WERI-Rb-1 (cell line): ENCODE measurements around the gene TMA7B.
A peak's percentile ranks its signal among the peaks of the same experiment; 100 is the strongest.

Experiments used
- DNase-seq: peaks from one replicate; pipeline ENCODE4 v3.0.0-alpha.2; 2020
- H3K27ac ChIP-seq: fragments of 250-450 bp; sonication (Bioruptor Pico); 2 replicates; pipeline ENCODE4 v1.5.1; 2020; ENCODE audit warnings: mild to moderate bottlenecking, moderate library complexity
- H3K27me3 ChIP-seq: fragments of 250-450 bp; sonication (Bioruptor Pico); 2 replicates; pipeline ENCODE4 v1.5.1; 2021; ENCODE audit warnings: mild to moderate bottlenecking, low read depth, moderate library complexity; ENCODE audit not compliant: insufficient read depth, severe bottlenecking
- H3K36me3 ChIP-seq: fragments of 250-450 bp; sonication (Bioruptor Pico); 2 replicates; pipeline ENCODE4 v1.5.1; 2020; ENCODE audit warnings: mild to moderate bottlenecking, moderate library complexity
- H3K4me3 ChIP-seq: 2 replicates; pipeline ENCODE4 v1.5.1; 2011; ENCODE audit warnings: low read depth, mild to moderate bottlenecking, control low read depth, low read length
- H3K9me3 ChIP-seq: fragments of 250-450 bp; sonication (Bioruptor Pico); 2 replicates; pipeline ENCODE4 v1.5.1; 2021; ENCODE audit warnings: mild to moderate bottlenecking, moderate library complexity; ENCODE audit not compliant: severe bottlenecking
- TF ChIP-seq, protein P1 (sequence below): IDR thresholded peaks from 2 replicates; pipeline ENCODE4 v1.5.1; 2011; ENCODE audit warnings: low read depth, mild to moderate bottlenecking, control low read depth, inconsistent platforms, low read length

Gene TMA7B

DNA sequence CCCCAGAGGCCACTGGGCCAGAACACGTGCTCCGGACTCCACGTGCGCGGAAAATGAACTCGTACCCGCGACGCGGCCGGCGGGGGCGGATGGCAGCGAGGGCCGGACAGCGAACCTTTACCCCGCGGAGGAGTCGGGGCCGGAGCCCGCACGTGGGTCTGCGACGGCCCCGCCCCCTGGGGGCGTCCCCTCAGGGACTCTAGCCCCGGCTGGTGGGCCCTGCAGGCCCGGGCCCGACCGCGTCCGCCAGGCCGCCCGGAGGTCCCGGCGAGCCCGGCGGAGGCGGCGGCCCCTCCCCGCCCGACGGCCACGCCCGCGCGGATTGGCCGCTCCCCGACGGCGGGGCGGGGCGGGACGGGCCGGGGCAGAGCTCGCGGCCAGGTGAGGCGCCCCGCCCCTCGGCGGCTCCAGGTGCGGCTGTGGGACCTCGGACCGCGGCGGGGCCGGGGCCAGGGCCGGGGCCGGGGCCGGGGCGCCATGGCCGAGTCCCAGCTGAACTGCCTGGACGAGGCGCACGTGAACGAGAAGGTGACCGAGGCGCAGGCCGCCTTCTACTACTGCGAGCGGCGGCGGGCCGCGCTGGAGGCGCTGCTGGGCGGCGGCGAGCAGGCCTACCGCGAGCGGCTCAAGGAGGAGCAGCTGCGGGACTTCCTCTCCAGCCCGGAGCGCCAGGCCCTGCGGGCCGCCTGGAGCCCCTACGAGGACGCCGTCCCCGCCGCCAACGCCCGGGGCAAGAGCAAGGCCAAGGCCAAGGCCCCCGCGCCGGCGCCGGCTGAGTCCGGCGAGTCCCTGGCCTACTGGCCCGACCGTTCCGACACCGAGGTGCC is 34.6 kb downstream of the TMA7B start, which contains the start of gene FAM83F:
TSS of gene FAM83F (plus strand) at position 389 of the 827 bp plus-strand sequence. CDS start at position 478, 89 bp downstream.
- H3K4me3 ChIP-seq: no peak within 1 kb of the TSS
- DNase-seq: no peak
- no peaks in the 10 kb centered on the region for H3K9me3 ChIP-seq
- H3K27me3 ChIP-seq: no peaks in the 10 kb centered on the region
- H3K27ac ChIP-seq: peak within 1 kb of the TSS; percentile 88
- no peaks in the 10 kb centered on the region for H3K36me3 ChIP-seq
- TF ChIP-seq, protein P1, sequence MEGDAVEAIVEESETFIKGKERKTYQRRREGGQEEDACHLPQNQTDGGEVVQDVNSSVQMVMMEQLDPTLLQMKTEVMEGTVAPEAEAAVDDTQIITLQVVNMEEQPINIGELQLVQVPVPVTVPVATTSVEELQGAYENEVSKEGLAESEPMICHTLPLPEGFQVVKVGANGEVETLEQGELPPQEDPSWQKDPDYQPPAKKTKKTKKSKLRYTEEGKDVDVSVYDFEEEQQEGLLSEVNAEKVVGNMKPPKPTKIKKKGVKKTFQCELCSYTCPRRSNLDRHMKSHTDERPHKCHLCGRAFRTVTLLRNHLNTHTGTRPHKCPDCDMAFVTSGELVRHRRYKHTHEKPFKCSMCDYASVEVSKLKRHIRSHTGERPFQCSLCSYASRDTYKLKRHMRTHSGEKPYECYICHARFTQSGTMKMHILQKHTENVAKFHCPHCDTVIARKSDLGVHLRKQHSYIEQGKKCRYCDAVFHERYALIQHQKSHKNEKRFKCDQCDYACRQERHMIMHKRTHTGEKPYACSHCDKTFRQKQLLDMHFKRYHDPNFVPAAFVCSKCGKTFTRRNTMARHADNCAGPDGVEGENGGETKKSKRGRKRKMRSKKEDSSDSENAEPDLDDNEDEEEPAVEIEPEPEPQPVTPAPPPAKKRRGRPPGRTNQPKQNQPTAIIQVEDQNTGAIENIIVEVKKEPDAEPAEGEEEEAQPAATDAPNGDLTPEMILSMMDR: no peak

DNA sequence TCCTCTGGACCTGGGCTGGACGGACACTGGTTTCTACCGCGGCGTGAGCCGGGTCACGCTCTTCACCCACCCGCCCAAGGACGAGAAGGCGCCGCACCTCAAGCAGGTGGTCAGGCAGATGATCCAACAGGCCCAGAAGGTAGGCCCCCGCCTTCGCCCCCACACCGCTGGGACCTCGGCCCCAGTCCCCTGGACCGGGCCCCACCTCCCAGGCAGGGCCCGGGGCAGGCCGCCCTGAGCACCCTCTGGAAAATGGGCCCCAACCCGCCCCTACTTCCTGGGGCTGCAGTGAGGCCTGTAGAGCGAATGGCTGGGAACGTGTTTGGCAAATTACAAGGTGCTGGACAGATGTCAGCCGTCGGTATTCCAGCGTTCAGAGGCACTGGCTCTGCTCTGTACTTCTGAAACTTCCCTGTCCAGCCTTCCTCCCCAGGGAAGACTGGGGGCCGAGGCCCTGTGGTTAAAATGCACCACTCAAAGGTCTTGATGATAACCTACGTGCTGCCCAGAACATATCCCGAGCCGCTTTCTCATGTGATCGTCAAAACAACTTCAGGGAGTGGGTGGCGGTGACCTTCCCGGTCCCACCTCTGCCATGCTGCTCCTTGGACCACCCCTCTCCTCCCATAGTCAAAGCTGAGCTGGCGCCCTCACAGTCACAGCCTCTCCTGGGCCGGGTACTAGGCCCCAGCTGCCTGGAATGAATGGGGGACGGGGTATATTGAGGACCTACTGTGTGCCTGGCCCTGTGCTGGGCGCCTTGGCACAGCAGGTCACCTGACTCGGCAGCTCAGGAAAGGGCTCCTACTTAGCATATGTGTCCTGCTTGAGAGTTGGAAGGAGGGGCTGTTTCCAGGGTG is 35.4 kb downstream of the TMA7B start:
- peak; percentile 36 for DNase-seq
- Histone ChIP-seq H3K4me3 (no peak overlapping the region), H3K9me3 (no peaks in the 10 kb centered on the region), H3K27me3 (no peaks in the 10 kb centered on the region), H3K36me3 (no peaks in the 10 kb centered on the region), H3K27ac (peak overlapping the region; percentile 38)
- TF ChIP-seq, protein P1: no peak

DNA sequence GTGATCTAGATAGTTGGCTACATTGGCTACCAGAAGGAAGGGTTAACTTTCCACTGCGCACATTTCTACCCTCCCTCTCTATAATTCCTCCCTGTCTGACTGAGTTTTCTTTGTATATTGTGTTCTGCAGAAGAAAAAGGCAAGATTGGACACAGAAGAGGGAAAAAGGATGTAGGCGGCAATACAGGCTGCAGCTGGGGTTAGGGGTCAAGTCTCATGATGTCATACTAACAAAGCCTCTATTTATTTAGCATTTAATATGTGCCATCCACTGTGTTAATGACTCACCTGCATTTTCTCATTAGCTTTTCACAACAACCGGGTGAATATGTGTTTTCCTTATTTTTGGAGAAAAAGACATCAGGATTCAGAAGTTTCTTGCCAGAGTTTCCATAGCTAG is 36.5 kb downstream of the TMA7B start:
- H3K36me3 ChIP-seq: no peaks in the 10 kb centered on the region
- no peaks in the 10 kb centered on the region for H3K27me3 ChIP-seq
- no peak overlapping the region for H3K4me3 ChIP-seq
- H3K27ac ChIP-seq: peak overlapping the region; percentile 28
- DNase-seq: no peak
- TF ChIP-seq, protein P1: no peak
- no peaks in the 10 kb centered on the region for H3K9me3 ChIP-seq

DNA sequence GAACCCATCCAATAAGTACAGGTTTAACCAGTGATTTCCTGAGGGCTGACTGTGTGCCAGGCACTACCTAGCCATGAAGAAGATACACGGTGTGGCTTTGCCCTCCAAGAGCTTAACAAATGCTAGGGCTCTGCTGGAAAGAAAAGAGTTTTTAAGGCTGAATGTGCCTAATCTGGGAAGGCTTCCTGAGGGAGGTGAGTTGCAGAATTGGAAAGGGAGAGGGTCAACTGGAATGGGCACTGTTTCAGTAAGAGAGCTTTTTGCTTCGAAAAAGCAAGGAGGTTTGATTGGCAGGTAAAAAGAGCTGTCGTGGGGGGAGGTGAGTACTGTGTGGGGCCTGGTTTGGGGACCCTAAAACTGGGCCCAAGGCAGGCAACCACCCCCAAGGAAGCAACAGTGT is 37.2 kb downstream of the TMA7B start:
- no peak for DNase-seq
- H3K36me3 ChIP-seq: no peaks in the 10 kb centered on the region
- peak overlapping the region; percentile 95 for H3K27ac ChIP-seq
- TF ChIP-seq, protein P1: no peak
- no peak overlapping the region for H3K4me3 ChIP-seq
- H3K9me3 ChIP-seq: no peaks in the 10 kb centered on the region
- no peaks in the 10 kb centered on the region for H3K27me3 ChIP-seq

DNA sequence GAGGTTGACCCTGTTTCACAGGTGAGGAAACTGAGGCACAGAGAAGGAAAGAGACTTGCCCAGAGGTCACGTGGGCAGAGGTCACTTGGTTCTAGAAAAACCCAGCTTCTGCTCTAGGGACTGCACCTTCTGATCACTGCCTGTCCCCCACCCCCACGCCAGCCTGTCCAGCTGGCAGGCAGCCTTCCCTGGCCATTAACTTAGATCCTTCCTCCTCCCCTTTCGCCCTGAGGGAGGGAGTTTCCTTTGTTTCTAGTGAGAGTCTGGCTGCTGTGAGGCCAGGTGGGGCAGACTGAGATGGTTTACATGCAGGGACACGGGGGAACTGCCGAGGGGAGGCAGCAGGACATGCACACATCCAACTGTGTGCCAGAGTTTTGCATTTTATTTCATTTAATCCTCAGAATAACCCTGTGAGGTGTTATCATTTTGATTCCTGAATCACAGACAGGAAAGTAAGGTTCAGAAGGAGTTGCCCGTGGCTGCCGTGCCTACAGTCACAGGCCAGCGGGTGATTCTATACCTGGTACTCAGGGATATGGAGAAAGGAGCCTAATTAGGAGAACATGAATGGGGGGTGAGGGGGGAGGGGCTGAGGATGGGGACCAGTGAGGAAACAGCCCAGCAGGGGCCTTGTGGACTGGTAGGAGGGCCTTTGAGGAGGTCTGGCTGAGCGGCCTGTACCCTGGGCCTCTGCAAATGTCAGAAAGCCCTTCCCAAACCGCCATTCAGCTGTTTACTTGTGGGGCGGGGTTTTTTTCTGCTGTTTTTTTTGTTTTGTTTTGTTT is 37.9 kb downstream of the TMA7B start:
- Histone ChIP-seq H3K27me3 (no peaks in the 10 kb centered on the region), H3K4me3 (no peak overlapping the region), H3K36me3 (no peaks in the 10 kb centered on the region), H3K9me3 (no peaks in the 10 kb centered on the region), H3K27ac (peak overlapping the region; percentile 95)
- DNase-seq: peak; percentile 96
- TF ChIP-seq, protein P1: no peak
